Pancreas (tissue), 10 donors: ENCODE data around the gene KRTAP5-3. TPM values are rescaled to one million over a fixed set of nuclear protein-coding genes. Genes with fewer than 3 reads are reported as not detected.
A peak's percentile ranks its signal among the peaks of the same experiment; 100 is the strongest.

ENCODE experiments used
- ATAC-seq, 4 donors: fragments of 200-7000 bp; cut with Tn5 transposase; one replicate each; pipeline versions ENCODE4 v1.8.0 to v1.9.1; 2020; ENCODE audit warnings: mild to moderate bottlenecking in 4 of 4, moderate library complexity in 4 of 4
- DNase-seq, 6 donors: peaks; one replicate each; pipeline ENCODE4 v3.0.0-alpha.2; 2020
- FAIRE-seq: peaks from 2 replicates; lab custom pipeline; 2012; peaks lifted over from hg19 to GRCh38; lab: Jason Lieb, UNC
- H3K27ac ChIP-seq, 4 donors: fragments of 200-600 bp; sonication (generic); 1 replicate in 3 of 4; 2 replicates in 1 of 4; pipeline versions ENCODE4 v1.5.0 to v1.8.0; 2020
- H3K27me3 ChIP-seq, 4 donors: fragments of 200-600 bp; one replicate each; pipeline ENCODE4 v1.8.0; 2021
- H3K36me3 ChIP-seq, 3 donors: fragments of 200-600 bp; sonication (generic) in 1 of 3; one replicate each; pipeline versions ENCODE4 v1.5.0 to v1.8.0; 2020 to 2021
- H3K4me1 ChIP-seq, 3 donors: fragments of 200-600 bp; one replicate each; pipeline ENCODE4 v1.8.0; 2021
- H3K4me3 ChIP-seq, 4 donors: fragments of 200-600 bp; sonication (generic) in 2 of 4; one replicate each; pipeline versions ENCODE4 v1.5.0 to v1.8.0; 2020 to 2021
- H3K9me3 ChIP-seq, 4 donors: fragments of 200-600 bp; one replicate each; pipeline ENCODE4 v1.8.0; 2021
- WGBS, 2 donors: extraction: QIAGEN DNeasy Blood & Tissue Kit; methylation state at CpG; one replicate each; pipeline ENCODE4 v1.1.7; 2013; 5-methylcytosine and 5-hydroxymethylcytosine counted together
- intact Hi-C, 3 donors: fragments of 100-400 bp; cut with DNase I; formaldehyde crosslinking; loops; one replicate each; pipeline versions ENCODE4 v1.11.1 to v1.14.2; 2022
- polyA plus RNA-seq, 2 donors: library from polyadenylated mRNA; stranded (reverse); fragments of 200-250 nt; gene quantifications; one replicate each; pipeline ENCODE4 v1.2.3, GENCODE V29; 2013
- total RNA-seq, 6 donors: library from RNA; stranded (reverse); fragmentation: NEBNext Ultra II Directional in 4 of 6; extraction: Animal tissue kit (Norgen Biotek cat#: 25700) in 4 of 6; gene quantifications; one replicate each; pipeline versions ENCODE4 v1.2.1 to v1.2.4, GENCODE V29; 2021 to 2023
- TF ChIP-seq, protein P1 (sequence below), 4 donors: fragments of 200-600 bp; sonication (generic) in 3 of 4; IDR thresholded peaks; one replicate each; pipeline versions ENCODE4 v1.5.0 to v1.8.0; 2021; ENCODE audit warnings: antibody characterized with exemption in 4 of 4
- donor health status: healthy with polysubstance abuse.
- donor health status: DM: no; HTN: no; CAD: no; lungs with moderate emphysema.
- donor health status: DM: no; HTN: no; CAD: no.
- donor health status: control.
- donor health status: control.
- donor health status: Bipolar disorder and iron deficiency.
- donor health status: DM: yes; HTN: yes; CAD: no.
- donor health status: DM: no; HTN: no; CAD: no.
- donor health status: DM: no; HTN: no; CAD: no.
- donor health status: DM: yes; HTN: yes; CAD: no.

Gene KRTAP5-3
- total and polyA plus RNA-seq, 8 donors, result not detected

DNA sequence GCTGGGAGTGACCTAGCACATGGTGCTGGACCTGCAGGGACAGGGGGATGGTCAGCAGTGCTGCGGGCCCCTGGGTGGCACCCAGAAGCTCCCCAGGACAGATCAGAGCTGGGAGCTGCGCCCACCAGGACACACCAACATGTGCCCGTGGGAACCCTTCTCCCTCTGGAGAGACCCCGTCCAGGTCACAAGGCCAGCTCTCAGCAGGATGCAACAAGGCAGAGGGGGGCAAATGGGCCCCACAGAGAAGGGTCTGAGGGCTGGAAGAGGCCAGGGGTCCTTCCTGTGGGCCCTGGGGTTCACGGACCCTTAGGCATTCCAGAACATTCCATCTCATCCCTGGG, 42.4 kb downstream of the KRTAP5-3 start:
- DNase-seq, result no peak
- ATAC-seq, result no peak
- Histone ChIP-seq H3K9me3 (no peaks in the 10 kb centered on the region), H3K36me3 (peaks cover 0 to 12% (median 0%) of the 10 kb centered on the region in 3 donors), H3K4me1 (peaks cover 0 to 21% (median 9%) of the 10 kb centered on the region in 3 donors), H3K4me3 (no peak overlapping the region), H3K27me3 (no peaks in the 10 kb centered on the region), H3K27ac (no peak overlapping the region)
- FAIRE-seq, result no peak
- TF ChIP-seq, protein P1, sequence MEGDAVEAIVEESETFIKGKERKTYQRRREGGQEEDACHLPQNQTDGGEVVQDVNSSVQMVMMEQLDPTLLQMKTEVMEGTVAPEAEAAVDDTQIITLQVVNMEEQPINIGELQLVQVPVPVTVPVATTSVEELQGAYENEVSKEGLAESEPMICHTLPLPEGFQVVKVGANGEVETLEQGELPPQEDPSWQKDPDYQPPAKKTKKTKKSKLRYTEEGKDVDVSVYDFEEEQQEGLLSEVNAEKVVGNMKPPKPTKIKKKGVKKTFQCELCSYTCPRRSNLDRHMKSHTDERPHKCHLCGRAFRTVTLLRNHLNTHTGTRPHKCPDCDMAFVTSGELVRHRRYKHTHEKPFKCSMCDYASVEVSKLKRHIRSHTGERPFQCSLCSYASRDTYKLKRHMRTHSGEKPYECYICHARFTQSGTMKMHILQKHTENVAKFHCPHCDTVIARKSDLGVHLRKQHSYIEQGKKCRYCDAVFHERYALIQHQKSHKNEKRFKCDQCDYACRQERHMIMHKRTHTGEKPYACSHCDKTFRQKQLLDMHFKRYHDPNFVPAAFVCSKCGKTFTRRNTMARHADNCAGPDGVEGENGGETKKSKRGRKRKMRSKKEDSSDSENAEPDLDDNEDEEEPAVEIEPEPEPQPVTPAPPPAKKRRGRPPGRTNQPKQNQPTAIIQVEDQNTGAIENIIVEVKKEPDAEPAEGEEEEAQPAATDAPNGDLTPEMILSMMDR (IDR thresholded peaks at IDR 0.05), result no peak
- intact Hi-C loops, result no loop called here
- WGBS, 2 donors, result 93 to 95% methylated on average over 5 of the region's 5 CpGs

DNA sequence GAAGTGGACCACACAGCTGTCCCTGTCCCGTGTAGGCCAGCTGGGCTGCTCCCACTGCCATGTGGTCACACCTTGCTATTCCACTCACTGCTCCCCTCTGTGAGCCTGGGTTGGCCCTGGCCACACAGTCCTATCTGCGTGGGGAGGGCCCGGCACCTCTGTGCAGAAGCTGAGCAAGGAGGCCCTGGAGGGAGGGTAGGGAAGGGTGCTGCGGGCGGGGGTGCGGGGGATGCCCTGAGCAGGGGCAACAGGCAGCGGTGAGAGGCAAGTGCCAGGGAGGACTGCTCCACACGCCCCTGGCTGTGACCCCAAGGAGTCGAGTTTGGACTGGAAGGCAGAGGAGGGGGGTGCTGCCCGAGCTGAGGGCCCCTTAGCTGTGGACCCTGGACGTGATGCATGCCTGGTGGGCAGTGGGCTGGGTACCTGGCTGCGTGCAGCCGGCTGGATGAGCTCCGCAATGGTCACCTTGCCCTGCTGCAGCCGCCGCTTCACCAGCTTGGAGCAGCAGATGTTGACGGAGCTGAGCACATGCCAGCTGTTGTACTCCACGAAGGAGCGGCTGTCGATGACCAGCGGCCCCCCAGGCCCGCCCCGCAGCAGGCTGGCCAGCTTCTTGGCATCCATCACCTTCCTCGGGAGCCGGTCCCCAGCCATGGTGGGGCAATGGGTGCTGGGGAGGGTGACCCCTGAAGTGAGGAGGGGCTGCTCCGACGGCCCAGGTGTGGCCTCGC, 42.9 kb downstream of the KRTAP5-3 start:
- H3K4me1 ChIP-seq, result peaks cover under 1 to 17% (median 9%) of the 10 kb centered on the region in 3 donors
- TF ChIP-seq, protein P1 (IDR thresholded peaks at IDR 0.05), result no peak
- DNase-seq (peak in 5 of 6 donors; percentile 18 to 79 (median 53)), ATAC-seq (peak; percentile 4 to 37 (median 17)), FAIRE-seq (no peak)
- intact Hi-C loops, result no loop called here
- H3K4me3 ChIP-seq, result no peak overlapping the region
- H3K27me3 ChIP-seq, result no peaks in the 10 kb centered on the region
- H3K9me3 ChIP-seq, result no peaks in the 10 kb centered on the region
- 85 to 91% methylated on average over 22 to 28 of the region's 28 CpGs for WGBS, 2 donors
- H3K36me3 ChIP-seq, result peaks cover 0 to 12% (median 0%) of the 10 kb centered on the region in 3 donors
- peak overlapping the region; percentile 39 to 74 (median 66) for H3K27ac ChIP-seq

DNA sequence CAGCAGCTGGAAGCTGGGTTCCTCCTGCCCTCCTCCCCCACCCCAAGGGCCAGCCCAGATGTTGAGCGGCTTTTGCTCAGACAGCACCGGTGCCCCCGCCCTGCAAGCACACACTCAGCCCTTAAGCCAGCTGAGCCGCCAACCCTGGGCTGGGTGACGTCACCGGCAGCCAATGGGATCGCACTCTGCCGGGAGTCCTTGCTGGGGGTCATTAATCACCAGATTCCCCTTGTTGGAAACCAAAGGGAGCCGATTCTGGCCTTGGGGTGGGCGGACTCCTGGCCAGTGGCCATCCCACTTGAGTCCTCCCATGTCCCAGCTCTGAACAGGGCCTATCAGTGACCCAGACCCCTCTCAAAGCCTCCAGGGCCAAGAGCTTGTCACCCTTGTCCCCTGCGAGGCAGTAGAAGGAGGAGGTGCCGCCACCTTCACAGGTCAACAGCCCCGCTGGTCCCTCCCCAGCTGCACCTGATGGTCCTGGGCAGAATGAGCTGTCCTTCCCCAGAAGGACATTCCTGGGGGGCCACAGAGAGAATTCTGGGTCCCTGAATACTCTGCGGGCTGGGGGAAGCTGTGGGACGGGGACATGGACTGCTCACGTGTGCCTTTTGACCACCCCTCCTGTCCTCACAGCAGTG, 43.6 kb downstream of the KRTAP5-3 start:
- TF ChIP-seq, protein P1 (IDR thresholded peaks at IDR 0.05), result no peak
- intact Hi-C loops, result no loop called here
- H3K27ac ChIP-seq, result peak overlapping the region; percentile 39 to 74 (median 66)
- peaks cover 7 to 20% (median 14%) of the 10 kb centered on the region in 3 donors for H3K4me1 ChIP-seq
- DNase-seq, result peak; percentile 83 to 95 (median 90)
- peak; percentile 53 to 80 (median 78) for ATAC-seq
- no peak overlapping the region for H3K4me3 ChIP-seq
- no peaks in the 10 kb centered on the region for H3K27me3 ChIP-seq
- no peaks in the 10 kb centered on the region for H3K9me3 ChIP-seq
- WGBS, 2 donors, result 45 to 50% methylated on average over 15 to 16 of the region's 16 CpGs
- no peak for FAIRE-seq
- peaks cover 0 to 12% (median 0%) of the 10 kb centered on the region in 3 donors for H3K36me3 ChIP-seq

DNA sequence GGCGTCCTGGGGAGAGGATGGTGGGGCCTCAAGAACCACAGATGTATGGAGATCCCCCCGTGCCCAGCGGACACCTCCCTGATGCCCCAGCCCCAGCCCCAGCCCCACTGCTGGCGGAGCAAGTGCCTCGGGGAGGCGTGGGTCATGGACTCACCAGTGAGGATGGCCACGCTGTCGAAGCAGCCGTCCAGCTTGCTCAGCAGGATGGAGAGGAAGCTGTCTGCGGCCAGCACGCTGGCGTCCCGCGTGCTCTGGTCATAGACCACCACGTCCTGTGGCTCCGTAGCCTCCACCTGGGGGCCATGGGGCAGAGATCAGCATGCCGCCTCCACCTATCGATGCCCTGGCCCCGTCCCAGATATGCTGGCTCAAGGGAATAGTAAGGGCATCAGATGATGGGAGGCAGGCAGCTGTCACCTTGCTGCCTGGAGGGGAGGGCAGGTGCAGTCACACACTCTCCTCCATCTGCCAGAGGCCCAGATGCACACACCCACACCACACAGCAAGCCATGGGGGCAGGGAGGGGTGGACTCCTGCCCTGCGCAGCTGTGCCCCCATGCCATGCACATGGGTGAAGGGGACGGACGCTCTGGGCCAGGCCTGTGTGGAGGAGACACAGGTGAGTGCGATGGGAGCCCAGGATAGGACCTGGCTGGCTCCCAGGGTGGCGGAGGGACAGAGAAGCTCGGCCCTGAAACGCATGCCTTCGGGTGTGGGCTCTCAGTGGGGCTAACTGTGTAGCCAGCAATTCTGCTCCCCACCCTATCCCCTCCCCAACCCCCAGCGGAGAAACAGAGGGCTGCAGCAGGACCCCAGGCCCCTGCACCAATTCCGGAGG, 44.3 kb downstream of the KRTAP5-3 start:
- ATAC-seq (no peak), FAIRE-seq (no peak), DNase-seq (peak in 5 of 6 donors; percentile 5 to 82 (median 58))
- 82 to 85% methylated on average over 29 of the region's 29 CpGs for WGBS, 2 donors
- Histone ChIP-seq H3K27ac (peak overlapping the region in 1 of 4 donors; percentile 74), H3K4me3 (no peak overlapping the region), H3K27me3 (no peaks in the 10 kb centered on the region), H3K36me3 (peaks cover 0 to 12% (median 0%) of the 10 kb centered on the region in 3 donors), H3K4me1 (peaks cover 8 to 22% (median 19%) of the 10 kb centered on the region in 3 donors), H3K9me3 (no peaks in the 10 kb centered on the region)
- TF ChIP-seq, protein P1 (IDR thresholded peaks at IDR 0.05), result no peak
- intact Hi-C loops, result no loop called here
